Heart right ventricle (tissue), 16 donors: ENCODE data around the gene SLC35E1. TPM values are rescaled to one million over a fixed set of nuclear protein-coding genes. Genes with fewer than 3 reads are reported as not detected.

Source experiments
- ATAC-seq, 8 donors: fragments of 200-7000 bp; cut with Tn5 transposase; one replicate each; pipeline ENCODE4 v1.9.1; 2020; ENCODE audit warnings: mild to moderate bottlenecking in 8 of 8, moderate library complexity in 8 of 8, moderate number of reproducible peaks in 1 of 8
- DNase-seq, 2 donors: peaks; one replicate each; pipeline ENCODE4 v3.0.0-alpha.2; 2020
- H3K27ac ChIP-seq, 10 donors: fragments of 200-600 bp; sonication (generic) in 2 of 10; one replicate each; pipeline versions ENCODE4 v1.5.0 to v1.8.0; 2020 to 2022; ENCODE audit warnings: mild to moderate bottlenecking in 3 of 10
- H3K27me3 ChIP-seq, 7 donors: fragments of 200-600 bp; one replicate each; pipeline ENCODE4 v1.8.0; 2021 to 2022; ENCODE audit warnings: mild to moderate bottlenecking in 2 of 7
- H3K36me3 ChIP-seq, 9 donors: fragments of 200-600 bp; sonication (generic) in 1 of 9; one replicate each; pipeline versions ENCODE4 v1.5.0 to v1.8.0; 2020 to 2022; ENCODE audit warnings: mild to moderate bottlenecking in 2 of 9
- H3K4me1 ChIP-seq, 9 donors: fragments of 200-600 bp; sonication (generic) in 1 of 9; one replicate each; pipeline versions ENCODE4 v1.5.0 to v1.8.0; 2020 to 2022; ENCODE audit warnings: mild to moderate bottlenecking in 4 of 9
- H3K4me3 ChIP-seq, 10 donors: fragments of 200-600 bp; sonication (generic) in 2 of 10; one replicate each; pipeline versions ENCODE4 v1.5.0 to v1.8.0; 2020 to 2022; ENCODE audit warnings: mild to moderate bottlenecking in 7 of 10, moderate library complexity in 2 of 10
- H3K9me3 ChIP-seq, 11 donors: fragments of 200-600 bp in 10 of 11; sonication (generic) in 2 of 11; one replicate each; pipeline versions ENCODE4 v1.5.0 to v1.8.0; 2013 to 2022; ENCODE audit warnings: mild to moderate bottlenecking in 2 of 11, control low read depth in 1 of 11, moderate library complexity in 1 of 11
- WGBS, 2 donors: extraction: QIAGEN DNeasy Blood & Tissue Kit; methylation state at CpG; one replicate each; pipeline ENCODE4 v1.1.7; 2013; ENCODE audit warnings: inconsistent platforms in 1 of 2; 5-methylcytosine and 5-hydroxymethylcytosine counted together
- intact Hi-C, 10 donors: fragments of 100-400 bp; cut with DNase I; formaldehyde crosslinking; loops; one replicate each; pipeline versions ENCODE4 v1.11.1 to v1.14.2; 2022
- polyA plus RNA-seq, 2 donors: library from polyadenylated mRNA; stranded (reverse); fragments of 200-250 nt; gene quantifications; one replicate each; pipeline ENCODE4 v1.2.3, GENCODE V29; 2013
- total RNA-seq, 10 donors: library from RNA; stranded (reverse); fragmentation: NEBNext Ultra II Directional in 3 of 10; extraction: Animal tissue kit (Norgen Biotek cat#: 25700) in 3 of 10; gene quantifications; one replicate each; pipeline versions ENCODE4 v1.2.1 to v1.2.4, GENCODE V29; 2021 to 2023
- TF ChIP-seq, protein P1 (sequence below), 9 donors: fragments of 200-600 bp; sonication (generic) in 2 of 9; IDR thresholded peaks; one replicate each; pipeline versions ENCODE4 v1.5.0 to v1.8.0; 2021 to 2022; ENCODE audit warnings: antibody characterized with exemption in 9 of 9, mild to moderate bottlenecking in 5 of 9, moderate library complexity in 1 of 9
- donor health status: Arrhythmogenic right ventricular cardiomyopathy.
- donor health status: ischemic (EF 13 %, LVEDD 7.1; RV severe dilation, severe dysfunction).
- donor health status: healthy with polysubstance abuse.
- donor health status: DM: no; HTN: yes; CAD: no.
- donor health status: DM: no; HTN: no; CAD: no.
- donor health status: ischemic (EF 25% LVEDD 6.9; RV normal size, moderate dysfunction).
- donor health status: ischemic (EF 25% LVEDD 5.7; RV mildly dilated, moderate dysfunction).
- donor health status: healthy.
- donor health status: DM: yes; HTN: yes; CAD: no.
- donor health status: Ischemic cardiomyopathy.
- donor health status: ischemic (EF 35%, LVEDD 5.7; RV mildly dilated, moderate dysfunction).
- donor health status: nonischemic (EF 11% LVEDD 7.7; RV severe dilation, severe dysfunction).
- donor health status: DM: yes; HTN: yes; CAD: no.
- donor health status: PGD.
- donor health status: ischemic (EF 29% LVEDD 5.4; RV normal size, mild dysfunction).
- donor health status: nonischemic (EF 23%, LVEDD 6.1; RV moderate dilation, normal function).

SLC35E1 gene
- total and polyA plus RNA-seq, 12 donors, result 20.8 to 29.0 (median 23.6) TPM

DNA sequence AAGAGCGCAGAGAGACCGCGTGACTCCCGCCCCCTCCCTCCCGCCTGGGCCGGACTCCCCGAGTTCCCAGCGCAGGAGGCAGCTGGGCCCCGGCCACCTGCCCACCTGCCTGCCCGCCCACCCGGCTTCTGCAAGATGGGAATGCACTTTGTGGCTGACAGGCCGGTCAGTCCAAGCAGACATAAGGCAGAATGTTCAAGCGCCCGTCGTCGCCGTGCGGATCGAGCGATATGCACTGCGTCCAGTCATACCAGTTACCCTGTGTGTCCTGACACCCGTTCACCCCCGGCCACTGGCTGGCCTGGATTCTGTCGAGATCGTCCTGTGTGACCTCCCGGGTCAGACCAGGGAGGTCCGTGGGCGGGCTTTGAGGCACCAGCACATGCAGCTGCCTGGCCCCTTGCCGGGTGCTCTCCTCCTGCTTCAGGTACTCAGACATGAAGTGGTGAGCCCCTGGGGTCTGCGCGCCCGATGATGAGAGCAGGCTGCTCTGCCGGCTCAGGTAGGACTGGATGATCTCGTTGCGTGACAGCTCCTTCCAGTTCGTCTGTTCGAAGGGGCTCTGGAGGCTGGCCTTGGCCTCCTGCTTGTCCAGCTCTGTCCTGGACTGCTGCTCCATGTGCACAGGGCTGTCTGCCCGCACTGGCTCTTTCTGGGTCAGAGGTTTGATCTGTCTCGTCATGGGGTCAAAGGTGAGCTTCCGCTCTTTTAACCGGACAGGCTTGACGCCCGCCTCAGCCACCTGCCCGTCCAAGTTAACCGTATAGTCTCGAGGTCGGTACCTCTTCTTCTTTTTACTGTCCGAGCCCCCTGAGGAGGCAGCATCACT lies 3.9 kb upstream of the SLC35E1 start:
- no peak for ATAC-seq
- Histone ChIP-seq H3K4me1 (peaks cover 19 to 63% (median 42%) of the 10 kb centered on the region in 9 donors), H3K9me3 (no peaks in the 10 kb centered on the region), H3K4me3 (no peak overlapping the region), H3K27ac (no peak overlapping the region), H3K27me3 (no peaks in the 10 kb centered on the region), H3K36me3 (peaks cover 0 to 62% (median 26%) of the 10 kb centered on the region in 9 donors)
- WGBS, 2 donors, result 85 to 87% methylated on average over 48 of the region's 48 CpGs
- intact Hi-C loops, result loop anchor here in 5 of 10 donors (10.0 kb wide), 1 partner anchor 49 kb away; the partner anchor contains the start of gene MED26 (in 5 of the 5)
- TF ChIP-seq, protein P1, sequence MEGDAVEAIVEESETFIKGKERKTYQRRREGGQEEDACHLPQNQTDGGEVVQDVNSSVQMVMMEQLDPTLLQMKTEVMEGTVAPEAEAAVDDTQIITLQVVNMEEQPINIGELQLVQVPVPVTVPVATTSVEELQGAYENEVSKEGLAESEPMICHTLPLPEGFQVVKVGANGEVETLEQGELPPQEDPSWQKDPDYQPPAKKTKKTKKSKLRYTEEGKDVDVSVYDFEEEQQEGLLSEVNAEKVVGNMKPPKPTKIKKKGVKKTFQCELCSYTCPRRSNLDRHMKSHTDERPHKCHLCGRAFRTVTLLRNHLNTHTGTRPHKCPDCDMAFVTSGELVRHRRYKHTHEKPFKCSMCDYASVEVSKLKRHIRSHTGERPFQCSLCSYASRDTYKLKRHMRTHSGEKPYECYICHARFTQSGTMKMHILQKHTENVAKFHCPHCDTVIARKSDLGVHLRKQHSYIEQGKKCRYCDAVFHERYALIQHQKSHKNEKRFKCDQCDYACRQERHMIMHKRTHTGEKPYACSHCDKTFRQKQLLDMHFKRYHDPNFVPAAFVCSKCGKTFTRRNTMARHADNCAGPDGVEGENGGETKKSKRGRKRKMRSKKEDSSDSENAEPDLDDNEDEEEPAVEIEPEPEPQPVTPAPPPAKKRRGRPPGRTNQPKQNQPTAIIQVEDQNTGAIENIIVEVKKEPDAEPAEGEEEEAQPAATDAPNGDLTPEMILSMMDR (IDR thresholded peaks at IDR 0.05), result no peak
- no peak for DNase-seq

DNA sequence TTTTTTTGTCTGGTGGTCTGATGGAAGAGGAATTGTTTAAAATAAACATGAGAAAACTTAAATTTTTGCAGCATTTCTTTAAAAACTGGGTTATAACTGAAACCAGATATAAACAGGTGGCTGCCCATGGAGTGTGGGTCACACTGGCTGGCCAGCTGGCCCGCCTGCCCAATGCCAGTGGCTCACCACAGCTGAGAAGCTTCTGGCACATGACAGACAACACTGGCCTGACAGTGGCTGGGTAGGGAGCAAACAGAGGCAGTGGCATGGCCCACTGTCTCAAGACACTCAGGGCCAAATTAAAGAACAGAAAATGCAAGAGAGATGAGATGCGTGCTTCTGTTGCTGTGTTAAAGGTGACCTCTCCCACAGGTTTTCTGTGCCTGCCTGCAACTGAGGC lies 3.1 kb upstream of the SLC35E1 start:
- TF ChIP-seq, protein P1 (IDR thresholded peaks at IDR 0.05), result no peak
- WGBS, 2 donors, result 92 to 95% methylated on average over 2 of the region's 2 CpGs
- Histone ChIP-seq H3K27me3 (no peaks in the 10 kb centered on the region), H3K4me3 (no peak overlapping the region), H3K4me1 (peaks cover 14 to 62% (median 45%) of the 10 kb centered on the region in 9 donors), H3K27ac (no peak overlapping the region), H3K9me3 (no peaks in the 10 kb centered on the region), H3K36me3 (peaks cover 0 to 65% (median 26%) of the 10 kb centered on the region in 9 donors)
- ATAC-seq (no peak), DNase-seq (no peak)
- intact Hi-C loops, result loop anchor here in 5 of 10 donors (10.0 kb wide), 1 partner anchor 50 kb away; the partner anchor contains the start of gene MED26 (in 5 of the 5)

DNA sequence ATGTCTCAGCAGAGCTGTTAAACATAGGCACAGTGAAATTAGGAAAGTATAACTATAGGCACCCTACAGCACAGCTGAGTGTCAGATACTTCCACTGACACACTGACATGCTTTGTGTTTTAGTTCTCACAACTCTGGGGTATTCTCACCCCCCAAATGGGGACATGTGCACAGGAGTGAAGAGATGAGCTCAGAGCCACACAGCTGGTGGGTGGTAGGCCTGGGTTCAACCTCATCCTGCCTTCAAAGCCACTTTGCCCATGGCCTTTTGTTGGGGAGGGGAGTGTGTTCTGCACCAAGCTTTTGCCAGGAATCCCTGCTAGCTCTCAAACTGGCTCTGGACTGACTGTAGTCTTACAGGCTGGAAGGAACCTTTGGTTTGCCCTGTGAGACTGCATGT lies 1.7 kb upstream of the SLC35E1 start:
- Histone ChIP-seq H3K4me1 (peaks cover 14 to 62% (median 36%) of the 10 kb centered on the region in 9 donors), H3K27ac (peak overlapping the region in 1 of 10 donors; percentile 10), H3K27me3 (no peaks in the 10 kb centered on the region), H3K36me3 (peaks cover 0 to 69% (median 26%) of the 10 kb centered on the region in 9 donors), H3K9me3 (no peaks in the 10 kb centered on the region), H3K4me3 (peak overlapping the region in 4 of 10 donors; percentile 63 to 90 (median 72))
- ATAC-seq, result no peak
- intact Hi-C loops, result loop anchor here (2.0 to 10.0 kb wide), 4 partner anchors 48 to 87 kb away; partner anchors contain the start of genes MED26 (in 9 of the 10), SMIM7 (in 1 of the 10) and TMEM38A (in 1 of the 10)
- TF ChIP-seq, protein P1 (IDR thresholded peaks at IDR 0.05), result no peak
- no peak for DNase-seq

DNA sequence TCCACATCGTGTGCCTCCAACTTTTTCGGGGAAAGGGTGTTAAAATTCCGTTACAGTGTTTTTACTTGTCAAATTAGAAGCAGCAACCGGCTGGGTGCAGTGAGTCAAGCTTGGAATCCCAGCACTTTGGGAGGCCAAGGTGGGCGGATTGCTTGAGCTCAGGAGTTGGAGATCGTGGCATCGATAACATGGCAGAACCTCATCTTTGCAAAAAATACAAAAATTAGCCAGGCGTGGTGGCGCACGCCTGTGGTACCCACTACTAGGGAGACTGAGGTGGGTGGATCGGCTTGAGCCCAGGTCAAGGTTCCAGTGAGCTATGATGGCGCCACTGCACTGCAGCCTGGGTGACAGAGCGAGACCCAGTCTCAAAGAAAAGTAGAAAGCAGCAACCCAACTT lies 1.1 kb upstream of the SLC35E1 start:
- Histone ChIP-seq H3K4me3 (peak overlapping the region; percentile 61 to 97 (median 74)), H3K27me3 (no peaks in the 10 kb centered on the region), H3K27ac (peak overlapping the region in 9 of 10 donors; percentile 76 to 91 (median 84)), H3K36me3 (peaks cover 0 to 69% (median 26%) of the 10 kb centered on the region in 9 donors), H3K4me1 (peaks cover 14 to 62% (median 36%) of the 10 kb centered on the region in 9 donors), H3K9me3 (no peaks in the 10 kb centered on the region)
- DNase-seq (no peak), ATAC-seq (no peak)
- intact Hi-C loops, result loop anchor here (2.0 to 10.0 kb wide), 4 partner anchors 49 to 88 kb away; partner anchors contain the start of genes MED26 (in 9 of the 10), SMIM7 (in 1 of the 10) and TMEM38A (in 1 of the 10)
- 66 to 71% methylated on average over 13 of the region's 13 CpGs for WGBS, 2 donors
- TF ChIP-seq, protein P1 (IDR thresholded peaks at IDR 0.05), result no peak
